HepG2 (cell line): ENCODE data around the gene DGKD. TPM values are rescaled to one million over a fixed set of nuclear protein-coding genes. Genes with fewer than 3 reads are reported as not detected.

Source experiments
- GRHL1 ChIP-seq: sonication (generic); formaldehyde crosslinking; conservative IDR thresholded peaks from 2 replicates; pipeline ENCODE4 v1.8.0; 2022; ENCODE audit warnings: missing genetic modification reagents
- MXI1 ChIP-seq: IDR thresholded peaks from 3 replicates; pipeline ENCODE4 v1.6.1; 2012; ENCODE audit warnings: low read depth, low read length, inconsistent platforms, borderline replicate concordance
- RXRB ChIP-seq: IDR thresholded peaks from 2 replicates; pipeline ENCODE4 v1.6.1; 2016; ENCODE audit warnings: borderline replicate concordance, missing genetic modification reagents, missing compliant biosample characterization
- TSC22D2 ChIP-seq: sonication (generic); formaldehyde crosslinking; IDR thresholded peaks from 2 replicates; pipeline ENCODE4 v1.5.1; 2020; ENCODE audit warnings: missing genetic modification reagents, mild to moderate bottlenecking, borderline replicate concordance
- ZNF292 ChIP-seq: sonication (generic); formaldehyde crosslinking; IDR thresholded peaks from 2 replicates; pipeline ENCODE4 v1.8.1; 2022; ENCODE audit warnings: mild to moderate bottlenecking, low read depth, missing genetic modification reagents, borderline replicate concordance
- ZNF441 ChIP-seq: sonication (generic); formaldehyde crosslinking; IDR thresholded peaks from 2 replicates; pipeline ENCODE4 v1.7.0; 2021; ENCODE audit warnings: missing genetic modification reagents, borderline replicate concordance
- ZNF512 ChIP-seq: sonication (generic); formaldehyde crosslinking; IDR thresholded peaks from 2 replicates; pipeline ENCODE4 v1.4.0; 2020; ENCODE audit warnings: mild to moderate bottlenecking, missing genetic modification reagents
- ZNF616 ChIP-seq: sonication (generic); formaldehyde crosslinking; IDR thresholded peaks from 2 replicates; pipeline ENCODE4 v1.5.0; 2020; ENCODE audit warnings: low read depth, mild to moderate bottlenecking, missing genetic modification reagents
- ZNF770 ChIP-seq: sonication (generic); formaldehyde crosslinking; IDR thresholded peaks from 2 replicates; pipeline ENCODE4 v1.5.0; 2020; ENCODE audit warnings: mild to moderate bottlenecking, missing genetic modification reagents
- polyA plus RNA-seq, 8 experiments: library from polyadenylated mRNA; depleted of rRNA in 3 of 8; stranded (reverse) in 7 of 8; unstranded in 1 of 8; fragments of >200 nt; fragmentation: Illumina TruSeq in 4 of 8; extraction: Trizol in 4 of 8; gene quantifications; 2 replicates each; pipeline versions ENCODE4 v1.2.1 to v1.2.3, GENCODE V29; 2011 to 2016; ENCODE audit warnings: low read depth in 4 of 8, missing spikeins in 1 of 8, mixed read lengths in 1 of 8; ENCODE audit not compliant: insufficient read depth in 1 of 8
- total RNA-seq, 5 experiments: library from RNA; depleted of rRNA; stranded (reverse); fragments of >200 nt; fragmentation: Illumina TruSeq; extraction: Trizol; gene quantifications; 2 replicates each; pipeline ENCODE4 v1.2.3, GENCODE V29; 2016; ENCODE audit warnings: low read depth in 1 of 5
- TF ChIP-seq, protein P1 (sequence below): IDR thresholded peaks from 2 replicates; pipeline ENCODE4 v1.6.1; 2016; ENCODE audit warnings: missing compliant biosample characterization, missing genetic modification reagents, borderline replicate concordance
- TF ChIP-seq, protein P2 (sequence below): sonication (generic); formaldehyde crosslinking; IDR thresholded peaks from 2 replicates; pipeline ENCODE4 v1.4.0; 2020; ENCODE audit warnings: missing genetic modification reagents, borderline replicate concordance
- TF ChIP-seq, protein P3 (sequence below): sonication (generic); formaldehyde crosslinking; IDR thresholded peaks from 2 replicates; pipeline ENCODE4 v1.4.0; 2020; ENCODE audit warnings: low read depth, missing genetic modification reagents
- TF ChIP-seq, protein P4 (sequence below): sonication (generic); formaldehyde crosslinking; IDR thresholded peaks from 2 replicates; pipeline ENCODE4 v1.4.0; 2020; ENCODE audit warnings: mild to moderate bottlenecking, missing genetic modification reagents

The DGKD gene
- total and polyA plus RNA-seq, 2 of the 13 experiments (the other 11 are each of a cell fraction or from before 2014, with no cell fraction given) = 24.5 to 33.2 TPM

DNA sequence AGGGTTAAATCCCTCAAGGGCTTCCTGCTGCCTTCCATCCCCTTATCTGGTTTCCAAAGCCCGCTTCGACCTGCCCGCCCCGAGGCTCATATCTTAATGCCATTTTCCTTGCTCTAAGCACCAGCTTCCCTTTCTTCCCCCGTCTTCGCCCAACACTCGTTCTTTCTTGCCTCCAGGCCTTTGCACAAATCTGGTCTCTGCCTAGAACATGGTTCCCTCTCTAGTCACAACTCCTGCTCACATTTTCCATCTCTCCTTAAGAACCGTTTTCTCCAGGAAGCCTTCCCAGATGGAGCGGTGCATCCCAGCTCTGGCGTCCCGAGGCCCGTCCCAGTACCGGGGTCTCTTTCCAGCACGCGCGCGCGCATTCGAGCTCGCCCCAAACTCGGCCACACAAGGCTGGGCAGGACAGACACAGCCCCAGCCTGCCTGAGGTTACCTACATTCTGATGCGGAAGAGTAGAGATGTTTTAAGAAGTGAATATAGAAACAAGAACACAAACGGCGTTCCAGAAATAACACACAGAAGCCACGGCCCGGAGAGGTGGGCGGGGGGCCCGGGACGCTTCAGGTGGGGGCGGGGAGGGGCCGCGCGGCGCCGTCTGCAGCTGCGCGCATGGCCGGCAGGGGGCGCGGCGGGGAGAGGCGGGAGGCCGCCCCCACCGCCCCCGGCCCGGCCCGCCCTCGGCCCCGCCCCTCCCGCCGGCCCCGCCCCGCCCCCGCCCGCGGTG, at the start of gene DGKD (continued):
- TF ChIP-seq GRHL1 (CRISPR knock-in tag) (no peak), ZNF616 (no peak), TSC22D2 (CRISPR knock-in tag) (no peak), ZNF770 (no peak; the same call in 1 of the 2 replicates), MXI1 (no peak), ZNF512 (CRISPR knock-in tag) (no peak), ZNF441 (CRISPR knock-in tag) (peak; percentile 69), RXRB (CRISPR knock-in tag) (no peak), ZNF292 (CRISPR knock-in tag) (no peak)
- TF ChIP-seq, protein P1, sequence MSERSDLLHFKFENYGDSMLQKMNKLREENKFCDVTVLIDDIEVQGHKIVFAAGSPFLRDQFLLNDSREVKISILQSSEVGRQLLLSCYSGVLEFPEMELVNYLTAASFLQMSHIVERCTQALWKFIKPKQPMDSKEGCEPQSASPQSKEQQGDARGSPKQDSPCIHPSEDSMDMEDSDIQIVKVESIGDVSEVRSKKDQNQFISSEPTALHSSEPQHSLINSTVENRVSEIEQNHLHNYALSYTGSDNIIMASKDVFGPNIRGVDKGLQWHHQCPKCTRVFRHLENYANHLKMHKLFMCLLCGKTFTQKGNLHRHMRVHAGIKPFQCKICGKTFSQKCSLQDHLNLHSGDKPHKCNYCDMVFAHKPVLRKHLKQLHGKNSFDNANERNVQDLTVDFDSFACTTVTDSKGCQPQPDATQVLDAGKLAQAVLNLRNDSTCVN (CRISPR knock-in tag) = no peak
- TF ChIP-seq, protein P2, sequence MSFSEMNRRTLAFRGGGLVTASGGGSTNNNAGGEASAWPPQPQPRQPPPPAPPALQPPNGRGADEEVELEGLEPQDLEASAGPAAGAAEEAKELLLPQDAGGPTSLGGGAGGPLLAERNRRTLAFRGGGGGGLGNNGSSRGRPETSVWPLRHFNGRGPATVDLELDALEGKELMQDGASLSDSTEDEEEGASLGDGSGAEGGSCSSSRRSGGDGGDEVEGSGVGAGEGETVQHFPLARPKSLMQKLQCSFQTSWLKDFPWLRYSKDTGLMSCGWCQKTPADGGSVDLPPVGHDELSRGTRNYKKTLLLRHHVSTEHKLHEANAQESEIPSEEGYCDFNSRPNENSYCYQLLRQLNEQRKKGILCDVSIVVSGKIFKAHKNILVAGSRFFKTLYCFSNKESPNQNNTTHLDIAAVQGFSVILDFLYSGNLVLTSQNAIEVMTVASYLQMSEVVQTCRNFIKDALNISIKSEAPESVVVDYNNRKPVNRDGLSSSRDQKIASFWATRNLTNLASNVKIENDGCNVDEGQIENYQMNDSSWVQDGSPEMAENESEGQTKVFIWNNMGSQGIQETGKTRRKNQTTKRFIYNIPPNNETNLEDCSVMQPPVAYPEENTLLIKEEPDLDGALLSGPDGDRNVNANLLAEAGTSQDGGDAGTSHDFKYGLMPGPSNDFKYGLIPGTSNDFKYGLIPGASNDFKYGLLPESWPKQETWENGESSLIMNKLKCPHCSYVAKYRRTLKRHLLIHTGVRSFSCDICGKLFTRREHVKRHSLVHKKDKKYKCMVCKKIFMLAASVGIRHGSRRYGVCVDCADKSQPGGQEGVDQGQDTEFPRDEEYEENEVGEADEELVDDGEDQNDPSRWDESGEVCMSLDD (CRISPR knock-in tag) = no peak
- TF ChIP-seq, protein P3, sequence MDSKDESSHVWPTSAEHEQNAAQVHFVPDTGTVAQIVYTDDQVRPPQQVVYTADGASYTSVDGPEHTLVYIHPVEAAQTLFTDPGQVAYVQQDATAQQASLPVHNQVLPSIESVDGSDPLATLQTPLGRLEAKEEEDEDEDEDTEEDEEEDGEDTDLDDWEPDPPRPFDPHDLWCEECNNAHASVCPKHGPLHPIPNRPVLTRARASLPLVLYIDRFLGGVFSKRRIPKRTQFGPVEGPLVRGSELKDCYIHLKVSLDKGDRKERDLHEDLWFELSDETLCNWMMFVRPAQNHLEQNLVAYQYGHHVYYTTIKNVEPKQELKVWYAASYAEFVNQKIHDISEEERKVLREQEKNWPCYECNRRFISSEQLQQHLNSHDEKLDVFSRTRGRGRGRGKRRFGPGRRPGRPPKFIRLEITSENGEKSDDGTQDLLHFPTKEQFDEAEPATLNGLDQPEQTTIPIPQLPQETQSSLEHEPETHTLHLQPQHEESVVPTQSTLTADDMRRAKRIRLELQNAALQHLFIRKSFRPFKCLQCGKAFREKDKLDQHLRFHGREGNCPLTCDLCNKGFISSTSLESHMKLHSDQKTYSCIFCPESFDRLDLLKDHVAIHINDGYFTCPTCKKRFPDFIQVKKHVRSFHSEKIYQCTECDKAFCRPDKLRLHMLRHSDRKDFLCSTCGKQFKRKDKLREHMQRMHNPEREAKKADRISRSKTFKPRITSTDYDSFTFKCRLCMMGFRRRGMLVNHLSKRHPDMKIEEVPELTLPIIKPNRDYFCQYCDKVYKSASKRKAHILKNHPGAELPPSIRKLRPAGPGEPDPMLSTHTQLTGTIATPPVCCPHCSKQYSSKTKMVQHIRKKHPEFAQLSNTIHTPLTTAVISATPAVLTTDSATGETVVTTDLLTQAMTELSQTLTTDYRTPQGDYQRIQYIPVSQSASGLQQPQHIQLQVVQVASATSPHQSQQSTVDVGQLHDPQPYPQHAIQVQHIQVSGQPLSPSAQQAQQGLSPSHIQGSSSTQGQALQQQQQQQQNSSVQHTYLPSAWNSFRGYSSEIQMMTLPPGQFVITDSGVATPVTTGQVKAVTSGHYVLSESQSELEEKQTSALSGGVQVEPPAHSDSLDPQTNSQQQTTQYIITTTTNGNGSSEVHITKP (CRISPR knock-in tag) = no peak
- TF ChIP-seq, protein P4, sequence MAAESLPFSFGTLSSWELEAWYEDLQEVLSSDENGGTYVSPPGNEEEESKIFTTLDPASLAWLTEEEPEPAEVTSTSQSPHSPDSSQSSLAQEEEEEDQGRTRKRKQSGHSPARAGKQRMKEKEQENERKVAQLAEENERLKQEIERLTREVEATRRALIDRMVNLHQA (CRISPR knock-in tag) = no peak
